Neuronal stem cell (in vitro differentiated cells): ENCODE results near the gene RAMACL.

ENCODE experiments used
- DNase-seq: peaks from one replicate; pipeline ENCODE4 v3.0.0-alpha.2; 2013; ENCODE audit warnings: low spot score
- H2AFZ ChIP-seq: one replicate; pipeline ENCODE4 v1.6.1; 2013; ENCODE audit warnings: mild to moderate bottlenecking, low read length, inconsistent platforms
- H2AK5ac ChIP-seq: 2 replicates; pipeline ENCODE4 v1.6.1; 2013; ENCODE audit warnings: low read depth, mild to moderate bottlenecking, inconsistent platforms, low read length, moderate library complexity, mixed read lengths
- H2BK120ac ChIP-seq: 2 replicates; pipeline ENCODE4 v1.6.1; 2013; ENCODE audit warnings: low read depth, mild to moderate bottlenecking, inconsistent platforms, low read length, moderate library complexity, mixed read lengths
- H2BK12ac ChIP-seq: one replicate; pipeline ENCODE4 v1.6.1; 2013; ENCODE audit warnings: low read length, inconsistent platforms
- H2BK15ac ChIP-seq: 2 replicates; pipeline ENCODE4 v1.6.1; 2013; ENCODE audit warnings: mild to moderate bottlenecking, low read length, inconsistent platforms, mixed read lengths
- H2BK5ac ChIP-seq: one replicate; pipeline ENCODE4 v1.6.1; 2013; ENCODE audit warnings: inconsistent platforms, mild to moderate bottlenecking, low read length, moderate library complexity
- H3K14ac ChIP-seq: one replicate; pipeline ENCODE4 v1.6.1; 2013; ENCODE audit warnings: low read length, inconsistent platforms
- H3K18ac ChIP-seq: 2 replicates; pipeline ENCODE4 v1.6.1; 2013; ENCODE audit warnings: low read length, inconsistent platforms
- H3K23ac ChIP-seq: 2 replicates; pipeline ENCODE4 v1.6.1; 2013; ENCODE audit warnings: low read depth, mild to moderate bottlenecking, mixed read lengths, low read length, inconsistent platforms; ENCODE audit not compliant: poor library complexity
- H3K27ac ChIP-seq: replicated peaks from 3 replicates; pipeline ENCODE4 v1.5.1; 2013; ENCODE audit warnings: low read length, inconsistent platforms
- H3K27me3 ChIP-seq, 3 experiments: 2 replicates each; pipeline ENCODE4 v1.6.1; 2013; ENCODE audit warnings: low read length in 3 of 3, mild to moderate bottlenecking in 2 of 3, inconsistent platforms in 1 of 3, low read depth in 1 of 3, mixed read lengths in 1 of 3, moderate library complexity in 1 of 3; ENCODE audit not compliant: control insufficient read depth in 3 of 3, insufficient read depth in 3 of 3
- H3K36me3 ChIP-seq, 2 donors: replicated peaks in 1 of 2; 2 replicates each; pipeline ENCODE4 v1.6.1; 2013; ENCODE audit warnings: low read length in 2 of 2; ENCODE audit not compliant: control insufficient read depth in 2 of 2, insufficient read depth in 2 of 2
- H3K4ac ChIP-seq: 2 replicates; pipeline ENCODE4 v1.6.1; 2013; ENCODE audit warnings: inconsistent platforms, mild to moderate bottlenecking, low read length, moderate library complexity
- H3K4me1 ChIP-seq, 2 donors: 1 replicate in 1 of 2; 2 replicates in 1 of 2; pipeline ENCODE4 v1.6.1; 2013; ENCODE audit warnings: low read length in 2 of 2, low read depth in 1 of 2; ENCODE audit not compliant: control insufficient read depth in 2 of 2, insufficient read depth in 1 of 2
- H3K4me2 ChIP-seq: one replicate; pipeline ENCODE4 v1.6.1; 2013; ENCODE audit warnings: mild to moderate bottlenecking, low read length, inconsistent platforms; ENCODE audit not compliant: insufficient read depth, poor library complexity, severe bottlenecking
- H3K4me3 ChIP-seq, 2 donors: 2 replicates each; pipeline ENCODE4 v1.5.1; 2013; ENCODE audit warnings: low read length in 2 of 2, mild to moderate bottlenecking in 2 of 2, inconsistent platforms in 1 of 2, moderate library complexity in 1 of 2
- H3K79me1 ChIP-seq: one replicate; pipeline ENCODE4 v1.6.1; 2013; ENCODE audit warnings: low read depth, mild to moderate bottlenecking, inconsistent platforms, low read length, moderate library complexity
- H3K9ac ChIP-seq: one replicate; pipeline ENCODE4 v1.6.1; 2013; ENCODE audit warnings: mild to moderate bottlenecking, low read depth, low read length, inconsistent platforms; ENCODE audit not compliant: poor library complexity
- H3K9me3 ChIP-seq, 2 donors: replicated peaks in 1 of 2; 2 replicates each; pipeline versions ENCODE3 to v1.6.1; 2013; ENCODE audit warnings: low read length in 2 of 2, mild to moderate bottlenecking in 2 of 2, inconsistent platforms in 1 of 2, low read depth in 1 of 2, mixed read lengths in 1 of 2, moderate library complexity in 1 of 2; ENCODE audit not compliant: control insufficient read depth in 2 of 2, insufficient read depth in 1 of 2
- H4K8ac ChIP-seq: one replicate; pipeline ENCODE4 v1.6.1; 2013; ENCODE audit warnings: low read depth, mild to moderate bottlenecking, inconsistent platforms, low read length, moderate library complexity
- H4K91ac ChIP-seq: one replicate; pipeline ENCODE4 v1.6.1; 2013; ENCODE audit warnings: low read length, low read depth, mild to moderate bottlenecking, inconsistent platforms; ENCODE audit not compliant: poor library complexity
- WGBS, 2 donors: extraction: QIAGEN DNeasy Blood & Tissue Kit; methylation state at CpG; one replicate each; pipeline ENCODE4 v1.1.7; 2013; ENCODE audit warnings: missing lambda C conversion rate in 2 of 2, mixed read lengths in 1 of 2; ENCODE audit not compliant: insufficient read length in 2 of 2, insufficient replicate concordance in 1 of 2; ENCODE audit errors: extremely low coverage in 2 of 2; 5-methylcytosine and 5-hydroxymethylcytosine counted together

Gene RAMACL

GRCh38 chr6:166596776-166597507, 10.5 kb upstream of the RAMACL start:
- peak overlapping the region; percentile 48 for H3K23ac ChIP-seq
- no peak overlapping the region for H3K4ac ChIP-seq
- H3K18ac ChIP-seq: peak overlapping the region; percentile 44
- no peak overlapping the region for H3K9ac ChIP-seq
- H2AFZ ChIP-seq: no peak overlapping the region
- H3K14ac ChIP-seq: peak overlapping the region; percentile 4
- DNase-seq: no peak
- no CpG with 5 or more reads among the region's 15 CpGs for WGBS, 2 donors
- no peak overlapping the region for H2AK5ac ChIP-seq
- no peak overlapping the region for H3K4me3 ChIP-seq
- peaks cover 0 to 1% (median 0%) of the 10 kb centered on the region in 3 experiments for H3K27me3 ChIP-seq
- H2BK120ac ChIP-seq: no peak overlapping the region
- H2BK5ac ChIP-seq: no peak overlapping the region
- peaks cover 0 to 2% of the 10 kb centered on the region in 2 donors for H3K9me3 ChIP-seq
- peaks cover 0 to 13% of the 10 kb centered on the region in 2 donors for H3K4me1 ChIP-seq
- no peak overlapping the region for H4K8ac ChIP-seq
- H3K27ac ChIP-seq: no peak overlapping the region
- H3K4me2 ChIP-seq: no peak overlapping the region
- H2BK15ac ChIP-seq: no peak overlapping the region
- no peak overlapping the region for H2BK12ac ChIP-seq
- peaks cover 0 to 3% of the 10 kb centered on the region in 2 donors for H3K36me3 ChIP-seq
- H4K91ac ChIP-seq: no peak overlapping the region
- H3K79me1 ChIP-seq: peaks cover under 1% of the 10 kb centered on the region

- no peak overlapping the region for H3K27ac ChIP-seq
Measured at GRCh38 chr6:166595949-166596348, 9.5 kb upstream of the RAMACL start.

DNA sequence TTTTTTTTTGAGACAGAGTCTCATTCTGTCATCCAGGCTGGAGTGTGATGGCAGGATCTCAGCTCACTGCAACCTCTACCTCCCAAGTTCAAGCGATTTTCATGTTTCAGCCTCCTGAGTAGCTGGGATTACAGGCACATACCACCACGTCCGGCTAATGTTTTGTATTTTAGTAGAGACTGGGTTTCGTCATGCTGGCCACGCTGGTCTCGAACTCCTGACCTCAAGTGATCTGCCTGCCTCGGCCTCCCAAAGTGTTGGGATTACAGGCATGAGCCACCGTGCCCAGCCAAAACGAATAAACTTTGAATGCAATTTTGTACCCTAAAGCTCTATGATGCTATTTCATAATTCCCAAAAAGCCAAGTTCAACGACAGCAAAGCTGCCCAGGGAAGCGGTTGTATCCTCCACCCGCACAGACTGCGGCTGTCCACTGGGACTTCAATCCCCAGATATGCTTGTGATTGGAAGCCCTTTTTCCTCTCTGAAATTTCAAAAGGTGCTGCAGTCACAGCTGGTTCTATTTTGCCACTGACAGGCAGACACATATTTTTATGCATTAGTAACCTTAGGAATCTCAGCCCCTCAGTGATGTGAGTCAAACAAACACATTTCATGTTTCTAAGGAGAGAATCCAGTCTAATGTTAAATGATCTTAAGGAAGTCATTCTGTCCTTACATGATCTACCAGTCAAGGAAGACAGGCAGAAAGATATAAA, 8.7 kb upstream of the RAMACL start:
- WGBS, 2 donors: no CpG with 5 or more reads among the region's 13 CpGs
- no peak for DNase-seq
- H2AK5ac ChIP-seq: no peak overlapping the region

More at GRCh38 chr6:166595949-166596348, 9.5 kb upstream of the RAMACL start:
- no peak overlapping the region for H2BK15ac ChIP-seq
- no peaks in the 10 kb centered on the region for H3K9me3 ChIP-seq
- peaks cover 0 to 3% of the 10 kb centered on the region in 2 donors for H3K36me3 ChIP-seq
- no peak overlapping the region for H3K9ac ChIP-seq
- H2AK5ac ChIP-seq: no peak overlapping the region
- H3K14ac ChIP-seq: no peak overlapping the region
- no peak overlapping the region for H4K8ac ChIP-seq
- no peak overlapping the region for H3K4ac ChIP-seq
- no peak overlapping the region for H2BK12ac ChIP-seq
- no peak overlapping the region for H3K18ac ChIP-seq
- H2AFZ ChIP-seq: no peak overlapping the region
- H4K91ac ChIP-seq: no peak overlapping the region
- no peak for DNase-seq
- H3K4me2 ChIP-seq: no peak overlapping the region
- H3K4me1 ChIP-seq: peaks cover 0 to 13% of the 10 kb centered on the region in 2 donors
- H2BK5ac ChIP-seq: no peak overlapping the region
- no peak overlapping the region for H3K23ac ChIP-seq
- H2BK120ac ChIP-seq: no peak overlapping the region
- no peaks in the 10 kb centered on the region for H3K79me1 ChIP-seq
- H3K27me3 ChIP-seq: peaks cover 0 to 1% (median 0%) of the 10 kb centered on the region in 3 experiments
- H3K4me3 ChIP-seq: no peak overlapping the region
- no CpG with 5 or more reads among the region's 6 CpGs for WGBS, 2 donors

GRCh38 chr6:166592821-166593220, 6.3 kb upstream of the RAMACL start:
- H3K18ac ChIP-seq: no peak overlapping the region
- H3K9me3 ChIP-seq: no peaks in the 10 kb centered on the region
- H3K27me3 ChIP-seq: peaks cover 0 to 1% (median 0%) of the 10 kb centered on the region in 3 experiments
- no peak overlapping the region for H2BK120ac ChIP-seq
- no peak overlapping the region for H2BK15ac ChIP-seq
- H3K14ac ChIP-seq: no peak overlapping the region
- H3K4ac ChIP-seq: no peak overlapping the region
- no peak overlapping the region for H2BK5ac ChIP-seq
- H3K4me2 ChIP-seq: no peak overlapping the region
- peaks cover 3 to 20% of the 10 kb centered on the region in 2 donors for H3K4me1 ChIP-seq
- no peaks in the 10 kb centered on the region for H3K36me3 ChIP-seq
- no peak overlapping the region for H3K4me3 ChIP-seq
- H3K23ac ChIP-seq: no peak overlapping the region
- no peak overlapping the region for H3K27ac ChIP-seq
- H4K8ac ChIP-seq: no peak overlapping the region
- no peak overlapping the region for H4K91ac ChIP-seq
- H3K79me1 ChIP-seq: no peaks in the 10 kb centered on the region
- WGBS, 2 donors: no CpG with 5 or more reads among the region's 9 CpGs
- H2AK5ac ChIP-seq: no peak overlapping the region
- no peak overlapping the region for H3K9ac ChIP-seq
- H2AFZ ChIP-seq: no peak overlapping the region
- no peak for DNase-seq
- no peak overlapping the region for H2BK12ac ChIP-seq

More for the DNA sequence above, 8.7 kb upstream of the RAMACL start:
- no peak overlapping the region for H3K4me2 ChIP-seq
- H2BK12ac ChIP-seq: no peak overlapping the region
- no peak overlapping the region for H2BK120ac ChIP-seq
- no peak overlapping the region for H3K4me3 ChIP-seq
- peaks cover 0 to 3% of the 10 kb centered on the region in 2 donors for H3K36me3 ChIP-seq
- H3K18ac ChIP-seq: no peak overlapping the region
- H4K8ac ChIP-seq: no peak overlapping the region
- no peak overlapping the region for H2AFZ ChIP-seq
- H2BK5ac ChIP-seq: no peak overlapping the region
- H4K91ac ChIP-seq: no peak overlapping the region
- H3K27ac ChIP-seq: no peak overlapping the region
- no peak overlapping the region for H3K4ac ChIP-seq
- no peak overlapping the region for H3K9ac ChIP-seq
- no peaks in the 10 kb centered on the region for H3K9me3 ChIP-seq
- H2BK15ac ChIP-seq: no peak overlapping the region
- peaks cover 0 to 1% (median 0%) of the 10 kb centered on the region in 3 experiments for H3K27me3 ChIP-seq
- peaks cover 0 to 13% of the 10 kb centered on the region in 2 donors for H3K4me1 ChIP-seq
- H3K23ac ChIP-seq: no peak overlapping the region
- no peak overlapping the region for H3K14ac ChIP-seq
- H3K79me1 ChIP-seq: no peaks in the 10 kb centered on the region
